HG02610 (cell line): Measurements from ENCODE around the gene SHISA9.
"Not testable (repeated sequence)": the region's sequence is repeated elsewhere in the genome, so short reads cannot be mapped to it uniquely, and the experiment has no call there.

Source experiments
- ATAC-seq: cut with Tn5 transposase; IDR thresholded peaks from one replicate; pipeline ENCODE4 v1.9.1; 2021; ENCODE audit warnings: mild to moderate bottlenecking, moderate library complexity; ENCODE audit not compliant: unreplicated experiment

SHISA9 gene

DNA sequence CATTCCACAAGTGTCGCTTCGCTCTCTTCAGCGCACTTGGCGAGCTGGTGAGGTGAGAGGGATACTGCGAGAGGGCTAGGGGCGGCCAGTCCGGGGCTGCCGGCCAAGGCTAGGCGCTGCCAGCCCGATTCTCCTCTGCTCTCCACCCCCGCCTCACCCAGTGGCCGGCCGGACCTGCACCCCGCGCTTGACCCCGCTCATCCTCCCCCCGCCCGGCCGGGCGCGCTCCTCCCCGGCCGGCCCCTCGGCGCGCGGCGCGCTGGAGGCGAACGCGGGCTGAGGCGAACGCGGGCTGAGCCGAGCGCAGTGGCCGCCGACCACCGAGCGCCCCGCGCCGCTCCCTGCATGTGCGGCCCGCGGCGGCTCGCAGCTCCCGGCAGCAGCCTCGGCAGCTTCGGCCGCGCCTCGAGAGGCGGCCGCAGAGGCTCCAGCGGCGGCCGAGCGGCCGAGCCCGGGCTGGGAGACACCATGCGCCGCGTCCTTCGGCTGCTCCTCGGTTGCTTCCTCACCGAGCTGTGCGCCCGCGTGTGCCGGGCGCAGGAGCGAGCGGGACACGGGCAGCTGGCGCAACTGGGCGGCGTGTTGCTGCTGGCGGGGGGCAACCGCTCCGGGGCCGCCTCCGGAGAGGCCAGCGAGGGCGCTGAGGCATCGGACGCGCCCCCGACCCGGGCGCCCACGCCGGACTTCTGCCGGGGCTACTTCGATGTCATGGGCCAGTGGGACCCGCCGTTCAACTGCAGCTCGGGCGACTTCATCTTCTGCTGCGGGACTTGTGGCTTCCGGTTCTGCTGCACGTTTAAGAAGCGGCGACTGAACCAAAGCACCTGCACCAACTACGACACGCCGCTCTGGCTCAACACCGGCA lies at the start of gene SHISA9:
TSS of gene SHISA9 (plus strand) at position 2 of the 865 bp plus-strand sequence.
- ATAC-seq = no peak

GRCh38 chr16:12853972-12854371 lies 47.4 kb upstream of the SHISA9 start:
- ATAC-seq = no peak

GRCh38 chr16:12857435-12857834 lies 44.0 kb upstream of the SHISA9 start:
- not testable (repeated sequence) for ATAC-seq

DNA sequence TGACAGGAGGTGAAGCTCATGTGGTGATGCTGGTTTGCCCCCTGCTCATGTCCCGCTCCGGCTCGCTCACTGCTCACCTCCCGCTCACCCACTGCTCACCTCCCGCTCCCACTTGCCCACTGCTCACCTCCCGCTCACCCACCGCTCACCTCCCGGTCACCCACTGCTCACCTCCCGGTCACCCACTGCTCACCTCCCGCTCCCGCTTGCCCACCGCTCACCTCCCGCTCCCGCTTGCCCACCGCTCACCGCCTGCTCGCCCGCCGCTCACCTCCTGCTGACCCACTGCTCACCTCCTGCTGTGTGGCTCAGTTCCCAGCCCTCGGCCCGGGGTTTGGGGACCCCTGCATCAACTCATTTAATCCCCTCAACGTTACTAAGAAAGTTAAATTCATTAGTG lies 39.1 kb upstream of the SHISA9 start:
- no peak for ATAC-seq

DNA sequence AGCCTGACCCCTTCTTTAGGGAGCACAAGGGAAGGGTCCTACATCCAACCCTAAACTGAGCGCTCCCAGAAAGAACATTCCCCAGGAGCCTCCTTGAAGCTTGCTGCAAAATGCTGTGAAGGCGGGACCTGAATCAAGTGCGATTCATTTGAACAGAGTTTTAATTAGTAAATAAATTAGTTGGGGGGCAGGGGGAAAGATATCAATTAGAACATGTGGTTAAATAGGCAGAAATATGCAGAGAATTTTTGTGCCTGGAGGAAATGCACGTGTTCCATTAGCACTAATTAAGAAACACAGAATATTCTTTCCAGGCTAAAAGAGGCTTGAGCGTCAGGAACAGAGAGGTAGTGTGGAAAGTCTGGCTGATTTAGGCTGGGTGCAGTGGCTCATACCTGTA lies 38.5 kb upstream of the SHISA9 start:
- no peak for ATAC-seq

GRCh38 chr16:12866981-12867551 lies 34.3 kb upstream of the SHISA9 start:
- no peak for ATAC-seq

- no peak for ATAC-seq
These were observed 33.2 kb upstream of the SHISA9 start for GRCh38 chr16:12868169-12868568.

- no peak for ATAC-seq
These were observed 32.6 kb upstream of the SHISA9 start for GRCh38 chr16:12868788-12869187.

GRCh38 chr16:12869698-12870427 lies 31.5 kb upstream of the SHISA9 start:
- ATAC-seq = no peak

- no peak for ATAC-seq
These were observed 29.6 kb upstream of the SHISA9 start for GRCh38 chr16:12871784-12872183.

- ATAC-seq = no peak
These were observed 27.2 kb upstream of the SHISA9 start for GRCh38 chr16:12874186-12874585.

DNA sequence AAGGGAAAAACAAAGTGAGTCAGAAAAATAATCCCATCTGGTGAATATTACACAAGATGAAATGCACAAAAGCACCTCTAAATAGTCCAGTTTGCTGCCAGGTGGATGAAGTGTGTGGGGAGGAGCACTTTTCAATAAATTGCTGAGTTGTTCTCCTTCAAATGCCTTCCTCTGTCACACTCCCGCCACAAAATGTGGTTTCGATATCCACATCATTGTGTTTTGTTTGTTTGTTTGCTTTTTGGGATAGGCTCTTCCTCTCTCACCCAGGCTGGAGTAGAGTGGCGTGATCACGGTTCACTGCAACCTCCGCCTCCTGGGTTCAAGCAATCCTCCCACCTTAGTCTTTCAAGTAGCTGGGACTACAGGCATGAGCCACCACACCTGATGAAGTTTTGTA lies 24.6 kb upstream of the SHISA9 start:
- no peak for ATAC-seq

GRCh38 chr16:12878973-12879372 lies 22.4 kb upstream of the SHISA9 start:
- no peak for ATAC-seq

GRCh38 chr16:12879812-12880211 lies 21.6 kb upstream of the SHISA9 start:
- ATAC-seq = no peak

DNA sequence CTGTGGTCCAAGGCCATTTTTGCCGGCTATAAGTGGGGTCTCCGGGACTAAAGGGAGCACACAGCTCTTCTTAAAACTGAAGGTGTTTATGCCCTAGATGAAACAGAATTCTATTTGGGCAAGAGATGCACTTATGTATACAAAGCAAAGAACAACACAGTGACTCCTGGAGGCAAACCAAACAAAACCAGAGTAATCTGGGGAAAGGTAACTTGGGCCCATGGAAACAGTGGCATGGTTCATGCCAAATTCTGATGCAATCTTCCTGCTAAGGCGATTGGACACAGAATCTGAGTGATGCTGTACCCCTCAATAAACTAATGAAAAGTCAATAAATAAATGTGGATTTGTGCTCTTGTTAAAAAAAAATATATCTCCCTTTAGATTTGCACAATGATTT lies 20.2 kb upstream of the SHISA9 start:
- ATAC-seq = no peak

GRCh38 chr16:12881740-12882139 lies 19.7 kb upstream of the SHISA9 start:
- no peak for ATAC-seq

GRCh38 chr16:12885742-12886141 lies 15.7 kb upstream of the SHISA9 start:
- ATAC-seq = no peak

GRCh38 chr16:12891836-12892235 lies 9.6 kb upstream of the SHISA9 start:
- no peak for ATAC-seq

GRCh38 chr16:12893050-12893750 lies 8.2 kb upstream of the SHISA9 start:
- ATAC-seq = no peak

GRCh38 chr16:12896562-12896961 lies 4.8 kb upstream of the SHISA9 start:
- ATAC-seq = no peak

DNA sequence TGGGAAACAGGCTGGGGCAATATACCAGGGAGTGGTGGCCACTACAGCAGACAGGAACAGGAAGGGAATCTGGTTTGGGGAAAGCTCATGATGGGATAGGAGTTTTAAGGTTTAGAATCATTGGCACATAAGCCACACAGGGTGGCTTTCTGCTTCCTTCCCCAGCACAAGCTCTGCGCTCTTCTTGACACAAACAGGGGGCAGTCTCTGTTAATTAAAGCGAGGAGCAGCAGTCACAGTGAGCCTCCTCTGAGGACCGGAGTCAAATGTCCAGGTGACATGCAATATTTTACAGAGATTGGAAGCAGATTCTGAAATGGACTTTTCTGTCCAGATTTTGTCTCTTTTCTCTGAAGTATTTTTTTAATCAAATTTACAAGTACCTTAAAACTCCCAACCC lies 2.8 kb upstream of the SHISA9 start:
- no peak for ATAC-seq
